H1 (cell line): ENCODE results near the gene KMT2A. TPM values are rescaled to one million over a fixed set of nuclear protein-coding genes. Genes with fewer than 3 reads are reported as not detected.

Experiments
- CTCF ChIA-PET: fragments of 300-600 bp; sonication (Branson Sonifier 250); formaldehyde crosslinking; loops from one replicate; lab custom pipeline; 2021; ENCODE audit not compliant: partially characterized antibody; lab: Charles Lee
- POLR2A ChIA-PET: fragments of 300-600 bp; sonication (Branson Sonifier 250); formaldehyde crosslinking; loops from one replicate; lab custom pipeline; 2021; ENCODE audit warnings: inconsistent platforms; ENCODE audit not compliant: partially characterized antibody; lab: Charles Lee
- DNase-seq, 2 experiments: peaks; one replicate each; pipeline versions ENCODE4 v3.0.0 to v3.0.0-alpha.2; 2010 to 2022; ENCODE audit warnings: low spot score in 2 of 2, low read depth in 1 of 2, mixed read lengths in 1 of 2
- FAIRE-seq: peaks from 2 replicates; lab custom pipeline; 2011; peaks lifted over from hg19 to GRCh38; lab: Jason Lieb, UNC
- H2AFZ ChIP-seq: 2 replicates; pipeline ENCODE4 v1.8.1; 2012; ENCODE audit warnings: low read length, inconsistent platforms
- H2AK5ac ChIP-seq: 2 replicates; pipeline ENCODE4 v1.6.1; 2013; ENCODE audit warnings: low read depth, low read length
- H2BK120ac ChIP-seq: replicated peaks from 2 replicates; pipeline ENCODE3; 2013; ENCODE audit warnings: low read depth, low read length, inconsistent platforms
- H2BK12ac ChIP-seq: 2 replicates; pipeline ENCODE4 v1.6.1; 2013; ENCODE audit warnings: low read depth, low read length
- H2BK15ac ChIP-seq: 2 replicates; pipeline ENCODE4 v1.6.1; 2013; ENCODE audit warnings: low read length
- H2BK20ac ChIP-seq: 2 replicates; pipeline ENCODE4 v1.6.1; 2013; ENCODE audit warnings: low read length
- H2BK5ac ChIP-seq: 2 replicates; pipeline ENCODE4 v1.6.1; 2013; ENCODE audit warnings: low read depth, low read length
- H3K14ac ChIP-seq: 2 replicates; pipeline ENCODE4 v1.6.1; 2013; ENCODE audit warnings: inconsistent platforms; ENCODE audit not compliant: insufficient read length
- H3K18ac ChIP-seq: 2 replicates; pipeline ENCODE4 v1.6.1; 2013; ENCODE audit warnings: low read length; ENCODE audit errors: extremely low read depth
- H3K23ac ChIP-seq: 2 replicates; pipeline ENCODE4 v1.6.1; 2013; ENCODE audit warnings: inconsistent platforms; ENCODE audit not compliant: insufficient read length
- H3K23me2 ChIP-seq: 2 replicates; pipeline ENCODE4 v1.6.1; 2013; ENCODE audit warnings: low read depth, low read length
- H3K27ac ChIP-seq: 2 replicates; pipeline ENCODE4 v1.6.1; 2011; ENCODE audit warnings: low read depth, low read length, inconsistent platforms
- H3K27me3 ChIP-seq, 4 experiments: replicated peaks in 1 of 4; 1 replicate in 1 of 4; 2 replicates in 3 of 4; pipeline versions ENCODE4 v1.6.1 to v1.8.1; 2011 to 2013; ENCODE audit warnings: low read length in 3 of 4, mild to moderate bottlenecking in 3 of 4, inconsistent platforms in 2 of 4, mixed read lengths in 2 of 4, moderate library complexity in 1 of 4; ENCODE audit not compliant: control insufficient read depth in 3 of 4, insufficient read depth in 3 of 4; ENCODE audit errors: extremely low read depth in 1 of 4
- H3K36me3 ChIP-seq, 4 experiments: 2 replicates each; pipeline versions ENCODE4 v1.6.1 to v1.8.1; 2011 to 2013; ENCODE audit warnings: mild to moderate bottlenecking in 4 of 4, low read length in 3 of 4, moderate library complexity in 2 of 4, control low read depth in 1 of 4, inconsistent platforms in 1 of 4; ENCODE audit not compliant: insufficient read depth in 4 of 4, control insufficient read depth in 2 of 4
- H3K4ac ChIP-seq: replicated peaks from 2 replicates; pipeline ENCODE3; 2013; ENCODE audit warnings: low read length, low read depth, mixed read lengths, inconsistent platforms; ENCODE audit not compliant: insufficient read length
- H3K4me1 ChIP-seq, 4 experiments: replicated peaks in 1 of 4; 1 replicate in 1 of 4; 2 replicates in 3 of 4; pipeline versions ENCODE4 v1.6.1 to v1.8.1; 2011 to 2013; ENCODE audit warnings: low read length in 3 of 4, inconsistent platforms in 2 of 4, mixed read lengths in 1 of 4; ENCODE audit not compliant: insufficient read depth in 4 of 4, control insufficient read depth in 3 of 4
- H3K4me2 ChIP-seq, 2 experiments: 2 replicates each; pipeline versions ENCODE4 v1.6.1 to v1.8.1; 2011 to 2013; ENCODE audit warnings: low read depth in 2 of 2, low read length in 2 of 2, control low read depth in 1 of 2, inconsistent platforms in 1 of 2, mild to moderate bottlenecking in 1 of 2; ENCODE audit not compliant: insufficient read depth in 1 of 2
- H3K4me3 ChIP-seq, 4 experiments: fragments of 200-600, 300-600 bp in 1 of 4; sonication (generic), shearing (Covaris generic), sonication (Bioruptor Twin) in 1 of 4; 2 replicates each; pipeline versions ENCODE4 v1.5.1 to v1.8.1; 2011 to 2016; ENCODE audit warnings: low read length in 4 of 4, low read depth in 3 of 4, control low read depth in 2 of 4, inconsistent platforms in 2 of 4, mild to moderate bottlenecking in 2 of 4, mixed read lengths in 1 of 4, moderate library complexity in 1 of 4; ENCODE audit not compliant: insufficient read depth in 2 of 4; ENCODE audit errors: extremely low read depth in 1 of 4
- H3K56ac ChIP-seq: replicated peaks from 2 replicates; pipeline ENCODE3; 2013; ENCODE audit warnings: low read depth, mild to moderate bottlenecking, mixed read lengths, low read length, inconsistent platforms; ENCODE audit not compliant: insufficient read length
- H3K79me1 ChIP-seq: 2 replicates; pipeline ENCODE4 v1.6.1; 2013; ENCODE audit warnings: low read depth, low read length, control low read depth
- H3K79me2 ChIP-seq, 2 experiments: 2 replicates each; pipeline versions ENCODE4 v1.6.1 to v1.8.1; 2012 to 2013; ENCODE audit warnings: low read length in 2 of 2, mild to moderate bottlenecking in 2 of 2, inconsistent platforms in 1 of 2; ENCODE audit not compliant: insufficient read depth in 2 of 2, control insufficient read depth in 1 of 2
- H3K9ac ChIP-seq, 4 experiments: replicated peaks in 1 of 4; 1 replicate in 1 of 4; 2 replicates in 3 of 4; pipeline versions ENCODE4 v1.6.1 to v1.8.1; 2011 to 2013; ENCODE audit warnings: low read depth in 3 of 4, low read length in 3 of 4, control low read depth in 2 of 4, mild to moderate bottlenecking in 2 of 4, moderate library complexity in 2 of 4, inconsistent platforms in 1 of 4; ENCODE audit errors: extremely low read depth in 1 of 4
- H3K9me3 ChIP-seq, 2 experiments: 2 replicates each; pipeline versions ENCODE4 v1.6.1 to v1.8.1; 2012 to 2013; ENCODE audit warnings: mild to moderate bottlenecking in 2 of 2, moderate library complexity in 2 of 2, control low read depth in 1 of 2, inconsistent platforms in 1 of 2, low read depth in 1 of 2, low read length in 1 of 2, mixed read lengths in 1 of 2; ENCODE audit not compliant: insufficient read depth in 2 of 2
- H4K20me1 ChIP-seq, 2 experiments: replicated peaks in 1 of 2; 2 replicates each; pipeline versions ENCODE3 to v1.8.1; 2011 to 2013; ENCODE audit warnings: inconsistent platforms in 2 of 2, low read length in 2 of 2, mild to moderate bottlenecking in 1 of 2; ENCODE audit not compliant: insufficient read depth in 2 of 2, control insufficient read depth in 1 of 2
- H4K5ac ChIP-seq: 2 replicates; pipeline ENCODE4 v1.6.1; 2013; ENCODE audit warnings: low read length, low read depth, mixed read lengths, inconsistent platforms; ENCODE audit not compliant: insufficient read length
- H4K8ac ChIP-seq: 2 replicates; pipeline ENCODE4 v1.8.0; 2013; ENCODE audit warnings: mild to moderate bottlenecking, moderate library complexity, low read length, inconsistent platforms; ENCODE audit not compliant: insufficient read depth; ENCODE audit errors: extremely low read depth
- H4K91ac ChIP-seq: replicated peaks from 2 replicates; pipeline ENCODE3; 2013; ENCODE audit warnings: low read length, mixed read lengths, inconsistent platforms; ENCODE audit not compliant: insufficient read length
- TCF12 ChIP-seq: IDR thresholded peaks from 2 replicates; pipeline ENCODE4 v1.6.1; 2011; ENCODE audit warnings: low read depth, mild to moderate bottlenecking, low read length
- WGBS, 2 experiments: shearing (Covaris generic) in 1 of 2; methylation state at CpG; one replicate each; pipeline versions ENCODE4 v1.1.6 to v1.1.7; 2013 to 2015; ENCODE audit warnings: low lambda C conversion rate in 2 of 2, mixed read lengths in 2 of 2, inconsistent platforms in 1 of 2, low coverage in 1 of 2, missing lambda C conversion rate in 1 of 2; ENCODE audit not compliant: insufficient replicate concordance in 2 of 2, insufficient coverage in 1 of 2, insufficient read length in 1 of 2; ENCODE audit errors: extremely low coverage in 1 of 2, missing lambda C conversion rate in 1 of 2; 5-methylcytosine and 5-hydroxymethylcytosine counted together
- polyA plus RNA-seq, 7 experiments: library from polyadenylated mRNA; depleted of rRNA in 3 of 7; stranded (reverse) in 5 of 7; unstranded in 2 of 7; fragments of >200 nt in 5 of 7; fragments of 200-250 nt in 2 of 7; gene quantifications; 1 replicate in 5 of 7; 2 replicates in 1 of 7; 4 replicates in 1 of 7; pipeline versions ENCODE4 v1.2.1 to v1.2.3, GENCODE V29; 2011 to 2013; ENCODE audit warnings: missing spikeins in 2 of 7, mixed read lengths in 2 of 7
- total RNA-seq: library from RNA; stranded (reverse); fragmentation: NEBNext Ultra II Directional; extraction: Animal tissue kit (Norgen Biotek cat#: 25700); gene quantifications from 2 replicates; pipeline ENCODE4 v1.2.1, GENCODE V29; 2021

Gene KMT2A
- total and polyA plus RNA-seq, 2 of the 8 experiments (the other 6 are each of a cell fraction or from before 2014, with no cell fraction given), result 35.9 to 62.1 TPM

DNA sequence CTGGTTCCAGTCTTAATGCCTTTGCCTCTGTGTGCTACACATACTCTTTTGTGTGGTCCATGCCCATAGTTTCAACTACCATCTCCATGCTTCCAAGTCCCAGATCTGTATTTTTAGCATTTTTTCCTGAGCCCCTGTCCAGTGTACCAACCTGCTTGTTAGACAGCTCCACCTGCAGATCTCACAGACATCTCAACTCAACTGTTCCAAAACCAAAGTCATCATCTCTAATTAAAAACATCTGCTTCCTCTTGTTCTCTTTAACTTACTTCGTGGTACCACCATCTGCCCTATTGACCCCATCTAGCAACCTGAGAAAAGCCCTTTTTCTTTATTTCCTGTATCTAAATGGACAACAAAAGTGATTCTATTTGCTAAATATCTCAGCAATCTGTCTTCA lies 8.6 kb upstream of the KMT2A start:
- H3K9ac ChIP-seq, result no peak overlapping the region
- no peak overlapping the region for H4K91ac ChIP-seq
- no peak overlapping the region for H2BK12ac ChIP-seq
- H4K5ac ChIP-seq, result no peak overlapping the region
- H3K56ac ChIP-seq, result no peak overlapping the region
- H4K8ac ChIP-seq, result no peak overlapping the region
- no peak overlapping the region for H3K4ac ChIP-seq
- no peaks in the 10 kb centered on the region for H3K4me1 ChIP-seq
- H3K27me3 ChIP-seq, result no peaks in the 10 kb centered on the region
- H2BK5ac ChIP-seq, result no peak overlapping the region
- no peak overlapping the region for H3K4me3 ChIP-seq
- H2BK120ac ChIP-seq, result no peak overlapping the region
- H3K4me2 ChIP-seq, result no peak overlapping the region
- no peak overlapping the region for H3K18ac ChIP-seq
- DNase-seq (no peak), FAIRE-seq (no peak)
- POLR2A ChIA-PET, result interaction anchor here (0.8 to 2.1 kb wide), 3 partner anchors 8 to 21 kb away, joined by 3 to 9 read pairs (median 4); partner anchors contain the start of gene KMT2A
- WGBS, 2 experiments, result 71% methylated on average over 1 of the region's 1 CpG; no CpG with 5 or more reads in 1 of the 2 experiments
- CTCF ChIA-PET, result no interaction called here
- no peak overlapping the region for H2BK15ac ChIP-seq
- no peaks in the 10 kb centered on the region for H3K36me3 ChIP-seq
- H2AFZ ChIP-seq, result no peak overlapping the region
- H3K27ac ChIP-seq, result no peak overlapping the region
- no peaks in the 10 kb centered on the region for H3K79me2 ChIP-seq
- TF ChIP-seq TCF12, result no peak
- H3K9me3 ChIP-seq, result no peaks in the 10 kb centered on the region
- no peaks in the 10 kb centered on the region for H3K23me2 ChIP-seq
- H3K14ac ChIP-seq, result no peak overlapping the region
- H2BK20ac ChIP-seq, result no peak overlapping the region
- no peaks in the 10 kb centered on the region for H4K20me1 ChIP-seq
- H3K23ac ChIP-seq, result no peak overlapping the region
- H2AK5ac ChIP-seq, result no peak overlapping the region
- H3K79me1 ChIP-seq, result no peaks in the 10 kb centered on the region
